Subcutaneous abdominal adipose tissue (tissue), 5 donors: ENCODE results near the gene GINS1.
"Not testable (repeated sequence)": the region's sequence is repeated elsewhere in the genome, so short reads cannot be mapped to it uniquely, and the experiment has no call there.

Experiments used
- H3K27ac ChIP-seq: one replicate; pipeline ENCODE4 v1.7.0; 2013; ENCODE audit warnings: low read depth, mild to moderate bottlenecking, inconsistent platforms, low read length, moderate library complexity
- H3K27me3 ChIP-seq, 5 donors: one replicate each; pipeline ENCODE4 v1.7.0; 2013; ENCODE audit warnings: low read length in 5 of 5, inconsistent platforms in 1 of 5; ENCODE audit not compliant: control insufficient read depth in 5 of 5, insufficient read depth in 4 of 5
- H3K36me3 ChIP-seq, 5 donors: one replicate each; pipeline ENCODE4 v1.7.0; 2013; ENCODE audit warnings: low read length in 5 of 5; ENCODE audit not compliant: control insufficient read depth in 5 of 5, insufficient read depth in 5 of 5
- H3K4me1 ChIP-seq, 5 donors: one replicate each; pipeline ENCODE4 v1.7.0; 2013; ENCODE audit warnings: low read length in 5 of 5, mild to moderate bottlenecking in 3 of 5, moderate library complexity in 1 of 5; ENCODE audit not compliant: control insufficient read depth in 5 of 5, insufficient read depth in 5 of 5
- H3K4me3 ChIP-seq, 5 donors: one replicate each; pipeline ENCODE4 v1.7.0; 2013; ENCODE audit warnings: low read length in 5 of 5, low read depth in 1 of 5
- H3K9ac ChIP-seq, 5 donors: one replicate each; pipeline ENCODE4 v1.7.0; 2013; ENCODE audit warnings: low read length in 5 of 5, mild to moderate bottlenecking in 4 of 5, moderate library complexity in 3 of 5
- H3K9me3 ChIP-seq, 5 donors: one replicate each; pipeline ENCODE4 v1.7.0; 2013; ENCODE audit warnings: low read length in 5 of 5; ENCODE audit not compliant: control insufficient read depth in 5 of 5
- donor health status: healthy.
- donor health status: healthy.
- donor health status: healthy.
- donor health status: healthy.
- donor health status: healthy.

The GINS1 gene

DNA sequence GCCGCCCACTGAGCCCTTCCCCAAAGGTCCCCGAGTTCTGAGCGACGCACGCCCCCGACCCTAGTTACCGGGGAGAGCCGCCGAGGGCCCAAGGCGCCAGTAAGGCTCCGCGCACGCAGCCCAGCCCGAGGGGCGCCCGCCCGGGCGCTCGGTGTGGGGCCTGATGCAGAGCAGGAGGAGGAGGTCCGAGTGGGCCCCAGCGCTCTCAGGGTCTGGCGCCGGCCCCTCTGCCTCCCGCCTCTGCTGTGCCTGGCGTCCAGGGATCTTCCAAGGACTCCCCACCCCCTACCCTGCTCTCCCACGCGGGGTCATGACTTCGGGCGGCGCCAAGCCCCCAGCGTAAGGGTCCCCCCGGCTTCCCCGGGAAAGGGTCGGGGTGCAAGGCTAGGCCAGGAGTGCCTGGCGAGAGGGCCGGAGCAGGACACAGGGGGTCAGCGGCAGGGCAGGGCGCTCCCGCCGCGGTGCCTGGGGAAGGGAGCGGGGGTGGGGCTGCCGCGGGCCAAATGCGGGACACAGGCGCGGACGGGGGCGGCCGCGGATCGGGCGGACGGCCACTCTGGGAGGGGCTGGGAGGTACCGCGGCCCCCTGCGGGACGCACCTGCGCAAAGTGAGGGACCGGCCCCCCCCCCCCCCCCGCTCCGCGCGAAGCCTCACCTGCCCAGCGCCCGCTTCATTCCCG, 17.5 kb upstream of the GINS1 start:
- Histone ChIP-seq H3K9ac (peak overlapping the region in 4 of 5 donors; percentile 57 to 73 (median 67)), H3K4me3 (peak overlapping the region; percentile 67 to 85 (median 72)), H3K36me3 (peaks cover 0 to 3% (median 0%) of the 10 kb centered on the region in 5 donors), H3K4me1 (peaks cover 0 to 17% (median 16%) of the 10 kb centered on the region in 5 donors), H3K27ac (no peak overlapping the region), H3K27me3 (no peaks in the 10 kb centered on the region), H3K9me3 (no peaks in the 10 kb centered on the region)

DNA sequence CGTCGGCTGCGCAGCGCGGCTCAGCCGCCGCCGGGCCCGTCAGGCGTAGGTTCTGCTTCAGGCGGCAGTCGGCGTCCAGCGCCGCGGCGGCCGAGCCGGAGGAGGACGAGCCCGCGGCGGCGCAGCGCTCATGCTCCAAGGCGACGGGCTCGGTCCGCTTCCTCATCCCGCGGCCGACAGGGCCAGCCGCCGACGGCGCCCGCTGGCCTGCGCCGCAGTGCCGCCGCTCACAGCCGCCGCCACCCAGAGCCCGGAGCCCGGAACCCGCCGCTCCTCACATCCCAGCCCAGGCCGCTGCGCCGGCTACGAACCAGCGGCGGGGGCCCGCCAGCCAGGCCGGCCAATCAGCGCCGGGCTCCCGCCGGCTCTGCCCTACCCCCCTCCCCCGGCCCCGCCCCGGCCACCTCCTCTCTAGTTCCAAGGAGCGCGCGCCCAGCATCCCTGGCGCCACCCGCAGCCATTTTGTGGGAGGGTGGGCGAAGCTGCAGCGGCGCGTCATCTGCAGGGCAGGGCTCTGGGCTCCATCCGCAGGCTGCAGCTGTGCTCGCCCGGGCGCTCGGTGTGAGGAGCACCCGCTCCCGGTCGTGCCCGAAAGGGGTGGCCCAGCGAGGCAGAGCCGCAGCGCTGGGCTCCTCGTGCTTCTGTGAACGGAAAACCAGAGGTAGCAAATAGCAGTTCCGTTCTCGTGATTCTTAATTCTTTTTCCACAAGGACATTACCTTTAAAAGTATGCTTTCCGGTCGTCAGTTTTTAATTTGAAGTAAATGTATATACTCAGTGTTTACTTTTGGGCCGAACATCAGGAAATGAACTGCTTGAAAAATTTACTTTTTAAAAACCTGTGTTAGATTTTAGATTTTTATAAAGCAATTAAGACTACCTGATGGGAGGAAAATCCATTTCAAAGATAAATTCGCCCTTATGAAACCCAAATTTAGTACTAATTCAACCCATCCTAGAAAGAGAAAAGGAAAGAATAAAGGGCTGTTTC, 16.6 kb upstream of the GINS1 start, which contains the start of gene ABHD12:
TSS of gene ABHD12 (minus strand) at position 298 of the 991 bp plus-strand sequence. CDS start at position 166, 132 bp downstream.
- peaks cover 0 to 17% (median 16%) of the 10 kb centered on the region in 5 donors for H3K4me1 ChIP-seq
- peak within 1 kb of the TSS in 4 of 5 donors; percentile 62 to 73 (median 68) for H3K9ac ChIP-seq
- H3K27me3 ChIP-seq = no peaks in the 10 kb centered on the region
- H3K4me3 ChIP-seq = peak within 1 kb of the TSS; percentile 70 to 85 (median 76)
- H3K36me3 ChIP-seq = peaks cover 0 to 3% (median 0%) of the 10 kb centered on the region in 5 donors
- no peaks in the 10 kb centered on the region for H3K9me3 ChIP-seq
- H3K27ac ChIP-seq = peak within 1 kb of the TSS; percentile 24

DNA sequence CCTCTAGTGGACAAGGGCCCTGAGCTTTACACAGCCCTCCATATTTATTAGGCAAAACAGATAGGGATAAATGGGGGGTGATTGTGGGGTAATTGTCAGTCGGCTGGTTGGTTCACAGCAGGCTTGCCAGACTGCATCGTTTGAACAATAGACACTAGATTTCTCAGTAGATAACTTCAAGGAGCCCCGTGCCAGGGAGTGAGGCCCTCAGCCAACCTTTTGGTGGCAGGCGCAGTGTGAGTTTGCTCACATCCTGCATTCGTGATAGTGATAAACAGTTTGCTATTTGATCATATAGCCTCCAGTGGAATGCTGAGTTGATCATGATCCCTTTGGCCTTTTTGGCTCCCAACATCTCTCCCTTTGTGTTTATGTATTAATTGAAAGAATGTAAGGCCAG, 13.2 kb upstream of the GINS1 start:
- peaks cover 0 to 17% (median 14%) of the 10 kb centered on the region in 5 donors for H3K4me1 ChIP-seq
- no peaks in the 10 kb centered on the region for H3K9me3 ChIP-seq
- no peaks in the 10 kb centered on the region for H3K27me3 ChIP-seq
- no peak overlapping the region for H3K9ac ChIP-seq
- no peaks in the 10 kb centered on the region for H3K36me3 ChIP-seq
- H3K4me3 ChIP-seq = no peak overlapping the region
- no peak overlapping the region for H3K27ac ChIP-seq

DNA sequence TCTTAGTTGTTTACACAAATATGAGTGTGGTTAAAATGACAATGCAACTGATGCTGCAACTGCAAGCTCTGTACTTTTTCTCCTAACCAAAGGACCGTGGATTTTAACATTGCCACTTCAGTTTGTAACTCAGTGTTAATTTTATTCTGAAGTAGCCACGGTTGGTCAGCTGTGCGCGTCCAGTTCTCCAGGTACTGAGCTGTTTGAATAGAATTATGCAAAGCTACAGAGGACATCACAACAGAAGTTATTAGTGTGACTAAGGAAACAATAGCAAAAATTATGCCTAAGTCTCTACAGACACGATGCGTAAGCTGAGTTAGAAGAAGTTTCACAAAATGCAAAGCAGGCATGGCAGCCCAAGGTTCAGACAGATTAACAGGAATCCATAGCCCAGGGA, 12.5 kb upstream of the GINS1 start:
- peaks cover 0 to 10% (median 7%) of the 10 kb centered on the region in 5 donors for H3K4me1 ChIP-seq
- no peaks in the 10 kb centered on the region for H3K36me3 ChIP-seq
- no peaks in the 10 kb centered on the region for H3K9me3 ChIP-seq
- H3K27ac ChIP-seq = no peak overlapping the region
- H3K4me3 ChIP-seq = no peak overlapping the region
- no peaks in the 10 kb centered on the region for H3K27me3 ChIP-seq
- no peak overlapping the region for H3K9ac ChIP-seq

DNA sequence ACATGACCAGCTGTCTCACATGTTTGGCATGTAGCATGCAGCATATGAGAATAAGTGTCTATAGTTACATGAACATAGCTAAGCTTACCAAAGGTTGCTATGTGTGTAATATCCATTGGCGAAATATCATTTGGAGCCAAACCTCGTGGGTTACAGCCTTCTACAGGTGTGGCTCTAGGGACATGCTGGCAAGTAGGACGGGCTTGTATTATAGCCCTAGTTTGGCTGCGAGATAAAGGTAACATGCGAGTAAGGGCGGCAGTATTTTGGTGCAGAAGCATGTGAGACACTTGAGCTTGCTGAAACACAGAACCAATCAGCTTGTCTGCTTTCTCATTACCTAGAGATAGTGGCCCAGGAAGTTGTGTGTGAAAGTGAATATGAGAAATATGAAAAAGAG, 10.4 kb upstream of the GINS1 start:
- H3K9ac ChIP-seq = no peak overlapping the region
- peaks cover 0 to 3% (median 0%) of the 10 kb centered on the region in 5 donors for H3K9me3 ChIP-seq
- no peaks in the 10 kb centered on the region for H3K36me3 ChIP-seq
- H3K4me1 ChIP-seq = peaks cover 0 to 3% (median 0%) of the 10 kb centered on the region in 5 donors
- no peak overlapping the region for H3K27ac ChIP-seq
- no peak overlapping the region for H3K4me3 ChIP-seq
- H3K27me3 ChIP-seq = no peaks in the 10 kb centered on the region

DNA sequence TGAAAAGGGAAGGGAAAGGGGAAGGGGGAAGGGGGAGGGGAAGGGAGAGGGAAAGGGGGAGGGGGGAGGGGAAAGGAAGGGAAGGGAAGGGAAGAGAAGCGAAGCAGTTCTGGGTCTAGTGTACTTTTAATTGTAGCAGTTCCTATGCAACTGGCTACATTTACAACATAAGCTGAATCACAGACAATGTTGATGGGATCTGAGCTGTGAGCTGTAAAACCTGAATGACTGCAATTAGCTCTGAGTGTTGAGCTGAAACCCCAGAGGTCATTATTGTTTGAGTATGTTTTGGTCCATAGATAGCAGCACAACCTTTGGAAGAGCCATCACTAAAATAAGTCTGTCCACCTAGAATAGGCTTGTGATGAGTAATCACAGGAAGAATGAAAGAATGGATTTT, 9.7 kb upstream of the GINS1 start:
- no peaks in the 10 kb centered on the region for H3K36me3 ChIP-seq
- H3K9me3 ChIP-seq = peaks cover 0 to 7% (median 6%) of the 10 kb centered on the region in 5 donors
- H3K4me1 ChIP-seq = peaks cover 0 to 3% (median 0%) of the 10 kb centered on the region in 5 donors
- no peak overlapping the region for H3K9ac ChIP-seq
- H3K27me3 ChIP-seq = no peaks in the 10 kb centered on the region
- no peak overlapping the region for H3K4me3 ChIP-seq
- H3K27ac ChIP-seq = no peak overlapping the region

DNA sequence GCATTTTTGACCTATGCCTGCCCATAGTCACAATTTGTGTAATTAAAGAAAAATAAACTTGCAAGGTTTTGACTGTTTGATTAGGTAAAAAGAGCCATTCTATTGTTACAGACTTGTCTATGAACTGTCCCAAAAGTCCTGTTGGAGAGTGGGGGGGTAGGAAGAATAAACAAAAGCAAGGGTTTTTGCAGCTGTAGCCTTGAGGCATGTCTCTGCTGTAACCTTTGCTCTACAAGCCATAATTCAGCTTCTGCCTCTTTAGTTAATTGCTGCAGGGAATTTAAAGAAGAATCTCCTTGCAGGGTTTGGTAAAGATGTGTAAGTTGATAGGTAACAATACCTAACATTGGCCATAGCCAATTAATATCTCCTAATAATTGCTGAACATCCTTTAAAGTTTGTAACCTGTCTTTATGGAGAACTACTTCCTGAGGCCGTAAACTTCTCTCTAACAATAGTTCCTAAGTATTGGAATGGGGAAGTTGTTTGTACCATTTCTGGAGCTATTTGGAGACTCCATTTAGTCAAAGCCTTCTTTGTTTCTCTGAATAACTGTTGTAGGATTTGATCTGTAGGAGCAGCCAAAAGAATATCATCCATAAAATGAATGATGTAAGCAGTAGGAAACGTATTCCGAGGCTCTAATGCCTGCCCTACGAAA, 9.0 kb upstream of the GINS1 start:
- Histone ChIP-seq H3K36me3 (no peaks in the 10 kb centered on the region), H3K9me3 (peaks cover 0 to 13% (median 13%) of the 10 kb centered on the region in 5 donors), H3K4me1 (peaks cover 0 to 3% (median 0%) of the 10 kb centered on the region in 5 donors), H3K9ac (no peak overlapping the region), H3K27ac (no peak overlapping the region), H3K27me3 (no peaks in the 10 kb centered on the region), H3K4me3 (no peak overlapping the region)

DNA sequence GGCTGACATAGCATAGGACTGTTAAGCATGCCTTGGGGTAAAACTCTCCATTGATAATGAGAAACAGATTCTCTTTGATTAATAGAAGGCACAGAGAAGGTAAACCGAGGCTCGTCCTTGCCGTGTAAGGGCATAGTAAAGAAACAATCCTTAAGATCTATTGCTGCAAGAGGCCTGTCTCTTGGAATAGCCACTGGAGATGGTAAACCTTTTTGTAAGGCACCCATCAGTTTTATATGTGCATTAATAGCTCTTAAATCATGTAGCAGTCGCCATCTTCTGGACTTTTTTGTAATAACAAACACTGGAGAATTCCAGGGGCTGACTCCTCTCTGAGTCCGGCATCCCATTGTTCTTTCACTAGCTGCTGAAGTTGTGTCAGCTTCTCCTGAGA, 8.4 kb upstream of the GINS1 start:
- H3K27me3 ChIP-seq = no peaks in the 10 kb centered on the region
- H3K27ac ChIP-seq = no peak overlapping the region
- peaks cover 0 to 3% (median 0%) of the 10 kb centered on the region in 5 donors for H3K4me1 ChIP-seq
- H3K9ac ChIP-seq = no peak overlapping the region
- H3K36me3 ChIP-seq = no peaks in the 10 kb centered on the region
- peaks cover 0 to 18% (median 16%) of the 10 kb centered on the region in 5 donors for H3K9me3 ChIP-seq
- no peak overlapping the region for H3K4me3 ChIP-seq

DNA sequence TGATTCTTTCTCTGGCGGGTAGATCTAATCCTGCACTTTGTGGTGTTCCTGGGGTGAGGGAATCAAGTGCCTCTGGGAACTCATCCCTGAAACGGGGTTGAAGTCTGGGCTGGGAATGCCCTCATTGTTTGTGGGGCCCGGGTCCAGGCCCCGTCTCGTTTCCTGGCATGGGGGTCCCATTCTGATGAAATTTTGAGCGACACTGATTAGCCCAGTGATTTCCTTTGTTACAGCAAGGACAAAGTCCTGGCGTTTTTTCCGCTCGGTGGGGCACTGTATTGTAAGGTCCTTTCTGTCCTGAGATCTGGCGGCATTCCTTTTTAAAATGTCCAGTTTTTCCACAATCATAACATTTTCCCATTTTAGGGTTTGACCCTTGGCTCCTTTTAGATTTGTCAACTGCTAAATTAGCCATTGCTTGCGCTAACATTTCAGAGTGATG, 7.2 kb upstream of the GINS1 start:
- H3K27me3 ChIP-seq, H3K27ac ChIP-seq: not testable (repeated sequence)

More for the DNA sequence above, 7.2 kb upstream of the GINS1 start:
- H3K4me3 ChIP-seq, H3K36me3 ChIP-seq, H3K9ac ChIP-seq, H3K4me1 ChIP-seq: not testable (repeated sequence)
- H3K9me3 ChIP-seq = peaks cover 0 to 23% (median 16%) of the 10 kb centered on the region in 5 donors
